Stimulated activated CD4-positive, alpha-beta T cell treated with anti-CD3 and anti-CD28 coated beads, TNF-alpha, amount 100 ng/mL, for 4 hours (primary cell): ENCODE results near the gene TEPSIN.

Experiments
- DNase-seq, 3 experiments: peaks; one replicate each; pipeline ENCODE4 v3.0.0-alpha.2; 2020; ENCODE audit warnings: low read depth in 3 of 3

Gene TEPSIN

DNA sequence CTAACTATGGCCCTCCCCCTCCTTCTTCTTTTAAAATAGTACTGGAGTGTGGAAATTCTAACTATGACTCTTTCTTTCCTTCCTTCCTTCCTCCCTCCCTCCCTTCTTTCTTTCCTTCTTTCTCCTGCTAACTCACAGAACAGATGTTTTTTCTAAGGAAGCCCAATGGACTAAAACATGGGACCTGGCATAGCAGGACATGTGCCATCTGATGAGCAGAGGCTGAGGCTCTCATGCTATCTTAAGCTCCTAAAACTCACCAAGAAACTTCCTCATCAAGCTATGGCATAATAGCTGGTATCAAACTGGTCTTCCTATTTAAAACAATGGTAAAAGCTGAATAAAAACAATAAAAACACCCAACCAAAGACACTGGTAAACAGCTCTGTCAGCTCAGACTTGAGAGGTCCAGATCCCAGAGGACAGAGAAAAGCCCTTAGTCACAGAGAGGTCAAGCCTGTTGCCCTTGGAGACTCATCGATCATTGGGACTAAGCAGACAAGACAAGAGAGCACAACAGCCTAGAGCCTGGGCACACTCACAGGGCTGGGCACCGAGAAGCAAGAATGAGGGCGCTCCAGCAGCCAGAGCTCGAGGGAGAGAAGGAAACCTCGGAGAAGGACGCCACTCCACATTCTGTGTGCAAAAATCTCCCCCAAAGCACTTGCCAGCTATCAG, 28.7 kb upstream of the TEPSIN start:
- no peak for DNase-seq

DNA sequence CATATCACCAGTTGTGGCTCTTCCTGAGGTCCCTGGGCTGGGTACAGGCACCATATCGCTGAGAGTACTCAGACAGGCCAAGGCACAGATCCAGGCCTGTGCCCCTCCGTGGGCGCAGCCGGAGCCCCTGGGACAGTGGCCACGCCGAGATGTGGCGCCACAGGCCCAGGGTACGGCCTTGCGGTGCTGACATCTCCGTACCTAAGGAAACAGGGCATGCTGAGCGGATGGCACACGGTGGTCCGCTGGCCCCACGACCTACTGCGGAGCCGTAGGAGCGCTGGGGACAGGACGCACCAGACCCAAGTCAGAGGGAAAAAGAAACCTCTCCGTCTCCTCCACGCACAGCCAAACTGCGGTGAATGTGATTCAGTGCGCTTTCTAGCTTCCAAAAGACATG, 26.7 kb upstream of the TEPSIN start:
- DNase-seq: no peak

DNA sequence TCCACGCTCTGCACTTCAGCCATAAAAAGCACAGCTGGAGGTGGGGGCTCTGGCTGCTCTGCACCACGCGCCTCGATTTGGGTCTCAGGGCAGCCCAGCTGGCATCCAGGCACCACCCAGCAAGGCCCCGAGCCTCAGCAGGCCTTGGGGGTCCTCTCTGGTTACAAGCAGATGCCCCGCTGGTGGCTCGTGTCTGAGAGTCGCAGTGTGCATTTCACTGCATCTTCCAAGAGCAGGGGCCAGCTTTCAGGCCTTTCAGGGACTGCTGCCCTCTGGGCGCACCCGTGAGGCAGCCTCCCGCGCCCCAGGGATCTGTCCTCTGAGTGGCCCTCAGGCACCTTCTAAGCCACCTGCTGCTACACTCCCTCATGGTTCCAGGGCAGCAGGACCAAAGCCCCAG, 25.8 kb upstream of the TEPSIN start:
- no peak for DNase-seq

DNA sequence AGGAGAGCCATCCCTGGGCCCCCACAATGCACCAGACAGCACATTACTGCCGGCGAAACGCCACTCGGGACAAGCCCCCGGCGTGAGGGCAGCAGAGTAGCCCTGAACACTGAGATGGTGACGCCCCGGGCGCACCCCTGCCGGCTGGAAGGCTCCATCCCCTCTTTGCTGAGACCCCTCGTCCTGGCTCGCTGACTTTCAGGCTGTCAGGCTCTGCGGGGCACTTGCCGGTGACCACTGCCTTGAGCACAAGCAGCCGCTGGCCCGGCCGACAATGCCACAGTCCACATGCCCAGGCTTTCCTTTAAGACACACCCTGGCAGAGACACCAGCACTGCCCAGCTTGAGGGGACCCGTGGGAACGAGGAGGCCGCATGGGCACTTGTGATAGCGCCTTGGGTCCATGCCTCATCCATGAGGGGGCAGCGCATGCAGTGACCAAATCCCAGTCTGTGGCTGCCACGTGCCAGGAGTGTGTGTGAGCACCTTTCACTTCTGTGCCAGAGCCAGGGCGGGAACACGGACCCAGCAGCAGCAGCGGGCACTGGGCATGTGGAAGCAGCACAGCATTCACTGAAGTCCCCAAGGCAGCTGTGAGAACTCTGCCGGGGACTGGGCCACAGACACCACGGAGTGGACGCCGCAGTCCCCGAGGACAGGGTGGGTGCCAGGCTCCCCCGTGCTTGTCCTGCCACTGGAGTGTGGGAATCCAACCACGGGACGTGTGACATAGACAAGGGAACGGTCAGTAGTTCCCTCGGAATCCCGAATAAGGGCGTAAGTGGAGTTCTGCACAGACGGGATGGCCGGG, 24.7 kb upstream of the TEPSIN start:
- no peak for DNase-seq

DNA sequence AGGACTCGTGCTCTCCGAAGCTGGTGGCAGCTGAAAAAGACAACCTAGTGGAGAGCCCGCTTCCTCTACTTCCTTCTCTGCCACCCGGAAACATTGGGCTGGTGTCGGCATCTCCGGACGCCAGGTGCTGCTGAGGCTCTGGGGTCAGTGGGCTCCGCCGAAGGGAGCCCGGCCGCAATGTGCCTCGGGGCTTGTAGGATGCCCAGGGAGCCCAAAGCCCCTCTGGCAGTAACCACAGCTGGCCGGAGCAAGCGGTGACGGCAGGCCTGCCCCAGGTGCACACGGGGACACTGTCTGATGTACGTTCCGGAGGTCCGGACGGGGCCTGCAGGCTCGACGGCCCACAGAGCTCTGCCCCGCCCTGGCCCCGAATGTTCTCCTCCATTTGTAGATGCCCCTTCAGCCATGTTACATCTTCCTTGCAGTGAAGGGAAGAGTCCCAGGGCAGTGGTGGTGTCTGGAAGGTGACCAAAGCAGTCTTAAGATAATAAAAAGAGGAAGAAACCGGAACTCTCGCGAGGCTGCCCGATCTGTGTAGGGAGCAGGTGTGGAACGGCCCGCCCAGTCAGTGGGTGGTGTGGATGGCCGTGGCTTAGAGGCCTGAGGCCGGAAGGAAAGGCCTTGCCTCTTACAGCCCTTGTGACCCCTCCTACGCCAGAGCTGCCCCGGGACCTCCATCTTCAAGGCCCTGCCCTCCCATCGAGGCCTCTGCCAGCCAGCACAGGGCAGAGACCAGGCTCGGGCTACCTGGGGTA, 22.9 kb upstream of the TEPSIN start:
- DNase-seq: no peak

DNA sequence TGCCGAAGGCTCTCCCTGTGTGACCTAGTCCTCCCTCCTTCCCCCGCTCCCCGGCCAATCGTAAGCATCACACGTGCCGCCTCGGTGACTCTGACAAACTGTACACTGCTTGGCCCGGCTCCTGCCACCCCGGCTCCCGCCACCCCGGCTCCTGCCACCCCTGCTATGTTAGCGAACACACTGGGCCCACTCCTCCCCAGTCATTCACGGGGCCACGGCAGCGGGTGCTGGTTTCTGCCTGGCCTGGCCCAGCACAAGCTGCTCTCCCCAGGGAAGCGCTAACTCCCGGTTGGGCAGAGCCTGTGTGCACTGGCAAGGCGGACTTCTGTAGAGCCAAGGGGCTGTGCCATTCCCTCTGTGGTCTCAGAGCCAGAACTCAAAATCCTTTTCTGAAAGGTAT, 22.2 kb upstream of the TEPSIN start:
- no peak for DNase-seq

DNA sequence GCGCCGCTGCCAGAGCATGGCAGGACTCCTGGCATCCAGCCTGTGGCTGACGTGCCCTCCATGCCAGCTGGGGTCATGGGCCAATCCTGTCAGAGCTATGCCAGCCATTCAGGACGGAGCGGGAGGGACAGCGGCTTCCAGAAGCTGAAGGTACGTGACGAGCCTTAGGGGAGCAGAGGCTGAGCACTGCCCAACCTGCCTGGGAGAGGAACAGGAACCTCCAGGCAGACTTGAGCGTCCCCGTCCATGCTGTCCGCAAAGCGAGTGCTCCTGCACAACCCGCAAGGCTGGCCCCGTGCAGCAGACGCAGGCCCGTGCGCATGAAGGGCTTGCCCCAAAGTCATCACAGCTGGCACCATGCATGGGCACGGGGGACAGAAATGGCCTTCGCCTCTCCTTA, 21.8 kb upstream of the TEPSIN start:
- DNase-seq: no peak

DNA sequence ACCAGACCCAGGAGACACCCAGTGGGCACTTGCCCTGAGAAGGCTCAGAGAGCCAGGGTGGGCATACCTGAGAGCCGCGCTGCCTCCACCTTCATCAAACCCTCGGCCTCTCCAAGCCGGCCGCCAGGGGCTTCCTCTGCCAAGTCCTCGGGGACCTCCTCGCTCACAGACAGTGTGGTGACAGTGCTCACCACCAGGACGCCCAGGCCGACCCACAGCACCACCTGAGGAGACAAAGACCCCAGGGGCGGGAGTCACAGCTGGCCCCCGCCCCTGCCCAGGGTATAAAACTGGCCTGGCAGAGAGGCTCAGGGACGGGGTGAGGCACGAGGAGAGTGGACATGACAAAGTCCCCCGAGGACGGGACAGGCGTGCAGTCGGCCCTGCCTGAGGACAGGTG, 21.3 kb upstream of the TEPSIN start:
- no peak for DNase-seq

DNA sequence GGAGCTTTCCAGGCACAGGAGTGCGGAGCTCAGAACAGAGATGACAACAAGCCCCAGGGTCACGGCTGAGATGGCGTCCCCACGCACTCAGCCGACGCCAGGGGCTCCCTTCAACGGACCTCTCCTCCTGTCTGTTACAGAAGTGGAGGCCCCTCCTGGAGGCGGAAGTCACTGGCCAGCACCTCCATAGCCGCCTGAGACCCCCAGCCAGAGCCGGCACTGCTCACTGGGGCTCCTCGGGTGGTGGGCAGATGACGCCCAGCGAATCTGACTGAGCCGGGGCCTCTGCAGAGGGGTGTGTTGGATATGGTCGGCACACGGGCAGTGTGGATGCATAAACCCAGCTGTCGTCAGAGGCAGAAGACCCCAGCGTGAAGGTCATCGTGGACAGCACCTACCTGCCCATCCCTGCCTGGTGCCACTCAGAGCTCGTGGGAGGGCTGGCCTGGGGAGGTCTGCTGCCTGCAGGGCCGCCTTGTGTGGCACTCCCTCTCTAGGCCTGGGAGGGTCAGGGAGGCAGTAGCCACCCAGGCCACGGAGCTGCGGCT, 20.3 kb upstream of the TEPSIN start:
- no peak for DNase-seq

DNA sequence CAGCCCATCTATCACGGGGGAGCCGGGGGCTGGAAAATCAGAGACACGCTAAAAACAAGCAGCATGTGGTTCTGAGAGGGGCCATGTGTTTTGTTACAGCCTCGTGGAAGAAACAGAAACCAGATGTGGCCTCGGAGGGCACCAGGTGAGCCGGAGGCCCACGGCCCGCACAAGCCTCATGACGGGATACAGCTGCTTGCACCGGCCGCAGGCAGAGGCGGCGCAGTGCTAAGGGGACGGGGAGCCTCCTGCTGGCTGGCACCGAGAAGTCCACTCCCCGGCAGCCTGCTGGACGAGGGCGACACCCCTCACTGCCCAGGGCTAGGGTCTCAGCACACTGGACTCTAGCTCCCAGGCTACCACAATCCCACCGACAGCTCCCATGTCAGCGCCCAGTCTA, 19.4 kb upstream of the TEPSIN start:
- DNase-seq: no peak

DNA sequence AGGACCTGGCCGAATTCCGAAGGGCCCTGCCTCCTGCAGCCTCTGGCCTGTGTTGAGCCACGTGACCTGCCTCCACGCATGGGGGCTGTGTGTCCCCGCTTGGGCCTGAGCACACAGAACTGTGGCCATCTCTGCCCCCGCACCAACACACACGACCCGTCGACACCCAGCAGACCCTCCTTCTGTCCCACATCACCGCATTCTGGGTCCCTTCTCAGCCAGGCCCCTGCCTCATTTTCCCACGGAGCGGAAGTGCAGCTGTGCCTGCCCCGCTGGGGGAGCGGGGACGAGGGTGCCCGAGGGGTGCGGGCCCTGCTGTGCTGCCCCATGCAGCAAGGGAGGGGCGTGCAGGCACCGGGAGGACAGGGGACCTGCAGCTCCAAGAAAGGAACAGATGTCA, 18.7 kb upstream of the TEPSIN start:
- no peak for DNase-seq

DNA sequence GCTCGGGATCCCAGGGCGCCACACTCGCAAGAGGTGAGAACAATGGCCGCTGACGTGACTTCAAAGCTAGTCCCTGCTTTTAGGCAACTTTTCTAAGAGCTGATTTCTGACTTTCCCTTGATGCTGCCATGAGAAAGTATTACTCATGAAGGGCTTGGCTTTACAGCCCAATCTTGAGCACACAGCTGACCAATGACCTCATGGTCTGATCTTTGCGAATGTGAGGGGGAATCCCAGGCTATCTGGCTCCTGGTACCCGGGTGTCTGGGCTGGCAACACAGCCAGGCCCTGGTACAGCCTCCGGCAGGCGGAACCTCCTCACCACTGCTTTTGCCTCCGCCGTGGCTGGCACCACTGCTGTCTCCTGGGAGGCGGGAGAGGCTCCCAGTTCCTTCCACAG, 17.8 kb upstream of the TEPSIN start:
- DNase-seq: no peak

DNA sequence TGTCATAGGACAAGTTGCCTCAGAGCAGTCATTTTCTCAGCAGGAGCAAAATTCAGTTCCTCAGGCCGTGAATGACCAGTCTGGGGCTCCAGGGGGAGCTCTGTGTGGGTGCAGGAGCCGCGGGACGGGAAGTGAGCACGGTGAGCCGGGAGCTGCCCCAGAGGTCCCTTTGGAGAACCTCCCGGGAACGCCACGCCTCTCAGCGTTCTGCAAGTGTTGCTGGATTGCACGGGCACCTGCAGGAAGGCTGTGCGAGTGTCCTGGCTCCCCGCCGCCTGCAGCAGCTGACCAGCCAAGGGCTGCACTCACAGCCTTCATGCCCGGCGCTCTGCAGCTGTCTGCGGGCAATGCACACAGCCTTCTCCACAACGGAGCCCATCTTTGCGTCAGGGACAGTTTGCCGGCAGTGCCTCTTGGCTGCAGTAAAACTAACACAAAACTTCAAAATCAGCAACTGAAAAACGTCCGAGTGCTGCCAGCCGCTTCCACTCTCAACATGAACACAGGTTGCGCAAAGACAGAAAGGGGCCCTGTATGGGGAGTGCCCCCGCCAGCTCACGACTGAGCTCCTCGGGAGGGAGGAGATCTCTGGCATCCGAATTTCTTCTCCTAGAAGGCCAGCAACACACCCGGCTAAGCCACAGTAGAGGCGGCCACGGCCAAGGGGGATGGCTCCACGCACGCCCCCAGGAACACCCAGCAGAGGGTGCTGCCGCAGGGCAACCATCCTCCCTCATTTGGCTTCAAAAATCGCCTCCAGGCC, 16.3 kb upstream of the TEPSIN start:
- no peak for DNase-seq

DNA sequence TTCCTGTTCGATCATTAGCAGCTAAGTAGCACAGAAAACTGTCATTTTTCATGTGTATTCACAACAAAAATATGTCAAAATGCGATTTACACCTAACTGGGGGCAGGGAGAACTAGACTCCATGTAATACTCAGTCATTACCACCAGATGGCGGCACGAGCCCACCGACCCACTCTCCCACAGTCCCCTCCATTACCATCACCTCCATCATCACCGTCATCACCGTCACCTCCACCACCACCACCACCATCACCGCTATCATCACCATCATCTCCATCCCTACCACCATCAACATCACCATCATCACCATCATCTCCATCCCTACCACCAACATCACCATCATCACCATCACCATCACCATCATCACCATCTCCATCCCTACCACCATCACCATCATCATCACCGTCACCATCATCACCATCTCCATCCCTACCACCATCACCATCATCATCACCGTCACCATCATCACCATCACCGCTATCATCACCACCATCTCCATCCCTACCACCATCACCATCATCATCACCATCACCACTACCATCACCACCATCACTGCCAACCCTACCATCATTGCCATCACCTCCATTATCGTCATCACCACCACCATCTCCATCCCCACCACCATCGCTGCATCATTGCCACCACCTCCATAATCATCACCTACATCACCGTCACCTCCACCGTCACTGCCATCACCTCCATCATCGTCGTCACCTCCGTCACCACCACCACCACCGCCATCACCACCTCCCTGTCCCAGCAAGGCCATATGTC, 14.7 kb upstream of the TEPSIN start:
- DNase-seq: peak in 2 of 3 experiments; percentile 36 to 38

DNA sequence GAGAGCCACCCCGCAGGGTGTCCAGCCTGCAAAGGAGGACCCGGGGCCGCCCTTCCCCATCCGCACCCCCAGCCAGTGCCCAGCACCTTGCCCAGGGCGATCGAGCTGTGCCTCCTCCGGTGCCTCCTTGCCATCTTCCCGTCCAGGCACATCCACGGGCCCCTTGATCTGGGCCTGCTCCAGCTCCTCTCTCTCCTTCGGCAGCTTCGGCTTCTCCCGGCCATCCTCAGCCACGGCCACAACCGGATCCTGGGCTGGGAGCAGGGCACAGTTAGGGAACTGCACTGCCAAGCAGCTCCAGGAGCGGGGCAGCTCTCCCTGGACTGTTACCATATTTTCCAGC, 14.1 kb upstream of the TEPSIN start:
- DNase-seq: no peak

DNA sequence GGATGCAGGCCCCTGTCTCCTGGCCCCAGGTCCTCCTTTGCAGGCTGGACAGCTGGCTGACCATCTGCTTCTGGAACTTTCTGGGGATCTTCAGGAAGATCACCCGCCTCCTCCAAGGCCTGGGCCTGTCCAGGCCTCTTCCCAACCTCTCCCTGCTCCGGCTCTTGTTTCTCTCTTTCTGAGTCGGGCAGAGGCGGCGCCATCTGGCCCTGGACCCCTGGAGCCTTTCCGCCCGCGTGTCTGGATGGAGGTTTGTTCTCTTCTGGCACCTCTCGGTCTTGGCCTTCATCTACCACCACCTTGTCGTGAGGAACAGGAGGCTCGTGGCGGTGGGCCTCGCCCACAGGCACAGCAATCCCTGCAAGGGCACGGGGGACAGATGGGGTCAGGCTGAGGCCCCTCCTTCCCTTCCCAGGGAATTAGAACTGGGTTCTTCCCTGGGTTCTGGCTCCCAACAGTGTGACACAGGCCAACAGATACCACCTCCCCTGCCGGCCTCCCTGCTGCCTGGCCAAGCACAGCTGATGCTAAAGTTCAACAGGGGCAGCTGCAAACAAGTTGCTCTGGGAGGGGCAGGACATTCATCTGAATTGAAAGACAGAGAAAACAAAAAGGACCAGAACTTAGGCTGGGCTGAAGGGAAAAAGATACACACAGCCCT, 13.6 kb upstream of the TEPSIN start:
- DNase-seq: no peak

DNA sequence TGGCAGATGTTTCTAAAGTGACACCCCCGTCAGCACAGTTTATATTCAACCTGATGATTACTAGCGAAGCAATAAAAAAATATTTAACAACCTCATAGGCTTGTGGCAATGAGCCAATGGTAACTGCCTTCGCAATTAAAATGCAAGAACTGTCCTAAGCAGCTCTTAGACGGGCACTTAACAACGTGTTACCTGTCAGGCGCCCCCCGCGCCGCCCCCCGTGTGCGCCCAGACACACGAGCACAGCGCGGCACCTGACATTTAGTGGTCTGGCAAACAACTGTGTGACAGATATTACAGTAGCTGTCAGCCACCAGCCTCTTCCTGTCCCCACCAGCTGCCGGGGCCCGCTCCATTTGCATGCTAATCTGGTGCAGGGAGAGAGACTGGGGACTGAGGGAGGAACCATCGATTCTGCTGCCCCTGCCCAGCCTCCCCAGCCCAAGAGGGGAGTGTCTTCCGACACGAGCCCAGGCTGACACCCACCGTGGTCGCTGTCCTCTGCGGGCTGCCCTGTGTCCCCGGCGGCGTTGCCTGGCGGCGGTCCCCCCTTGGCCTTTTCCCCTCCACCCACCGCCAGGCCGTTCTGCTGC, 12.9 kb upstream of the TEPSIN start:
- DNase-seq: no peak

DNA sequence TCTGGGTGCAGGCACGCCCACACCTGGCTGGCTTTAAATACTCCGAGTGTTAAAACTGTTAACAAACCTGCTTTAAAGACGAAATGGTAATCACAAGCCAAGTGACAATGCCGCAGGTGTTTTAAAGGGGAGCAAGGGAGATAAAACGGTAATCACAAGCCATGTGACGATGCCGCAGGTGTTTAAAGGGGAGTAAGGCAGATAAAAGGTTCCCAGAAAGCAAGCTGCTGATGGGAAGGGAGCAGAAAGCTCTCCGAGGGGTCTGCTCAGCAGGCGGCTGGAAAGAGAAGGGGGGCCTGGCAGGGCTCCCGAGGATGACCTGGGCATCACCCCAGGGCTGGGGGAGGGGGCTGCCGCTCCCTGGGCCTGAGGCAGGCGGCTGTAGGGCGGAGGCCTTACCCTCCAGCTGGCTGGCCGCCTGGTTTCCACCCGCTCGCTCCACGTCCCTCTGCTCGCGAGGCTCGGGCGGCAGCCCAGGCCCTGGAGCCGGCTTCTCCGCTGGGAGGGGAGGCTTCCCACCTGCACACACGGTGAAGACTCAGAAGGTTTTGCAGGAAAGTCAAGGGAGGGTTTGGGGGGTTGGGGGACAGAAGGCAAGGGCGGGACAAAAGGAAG, 12.3 kb upstream of the TEPSIN start:
- no peak for DNase-seq

DNA sequence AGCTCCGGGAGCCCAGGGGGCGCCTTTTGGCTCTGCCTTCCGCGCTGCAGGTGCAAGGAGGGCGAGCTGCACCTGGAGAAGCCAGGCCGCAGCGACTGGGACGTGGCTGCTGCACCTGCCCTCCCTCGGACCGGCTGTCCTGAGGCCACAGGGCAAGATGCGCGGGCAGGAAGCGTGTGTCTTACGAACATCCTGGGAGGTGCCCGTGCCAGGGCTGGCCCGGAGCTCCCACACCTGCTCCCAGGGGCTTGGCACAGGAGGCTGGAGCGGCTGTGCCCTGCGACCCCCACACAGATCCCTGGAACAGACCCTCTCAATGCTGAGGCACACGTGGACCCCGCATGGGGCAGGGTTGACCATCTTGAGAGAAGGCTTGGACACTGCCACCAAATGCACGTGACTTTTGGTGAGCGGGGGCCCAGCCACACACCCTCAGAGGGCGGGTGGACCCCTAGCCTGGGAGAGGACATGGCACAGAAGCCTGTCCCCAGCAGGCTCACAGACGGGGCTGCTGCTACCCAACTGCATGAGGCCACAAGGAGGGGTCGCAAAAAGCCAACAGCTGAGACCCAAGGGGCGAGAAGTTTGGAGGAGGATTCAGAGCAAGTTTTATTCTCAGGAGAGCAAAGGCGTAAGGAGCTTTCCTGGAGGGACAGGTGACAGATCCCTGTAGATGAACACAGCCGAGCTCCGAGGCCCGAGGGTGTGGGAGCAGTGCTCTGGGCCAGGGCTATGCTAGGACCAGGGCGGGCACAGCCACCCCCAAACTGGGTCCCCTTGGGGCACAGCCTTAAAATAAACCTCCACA, 11.6 kb upstream of the TEPSIN start:
- DNase-seq: no peak
